Spinal cord (tissue), 10 donors: Measurements from ENCODE around the gene FIGLA. TPM values are rescaled to one million over a fixed set of nuclear protein-coding genes. Genes with fewer than 3 reads are reported as not detected.

ENCODE experiments used
- DNase-seq, 6 donors: peaks; one replicate each; pipeline versions ENCODE4 v3.0.0 to v3.0.0-alpha.2; 2013 to 2015; ENCODE audit warnings: low spot score in 6 of 6, low read depth in 4 of 6
- H3K27ac ChIP-seq: one replicate; pipeline ENCODE4 v1.5.1; 2013; ENCODE audit warnings: low read depth, low read length, control low read depth
- H3K27me3 ChIP-seq: one replicate; pipeline ENCODE4 v1.6.1; 2013; ENCODE audit warnings: low read length; ENCODE audit not compliant: control insufficient read depth, insufficient read depth
- H3K36me3 ChIP-seq: one replicate; pipeline ENCODE4 v1.6.1; 2013; ENCODE audit warnings: low read length; ENCODE audit not compliant: control insufficient read depth, insufficient read depth
- H3K4me1 ChIP-seq: one replicate; pipeline ENCODE4 v1.6.1; 2013; ENCODE audit warnings: low read length; ENCODE audit not compliant: control insufficient read depth, insufficient read depth
- H3K4me3 ChIP-seq: one replicate; pipeline ENCODE4 v1.5.1; 2013; ENCODE audit warnings: low read depth, low read length, control low read depth
- H3K9me3 ChIP-seq: one replicate; pipeline ENCODE4 v1.6.1; 2013; ENCODE audit warnings: low read length; ENCODE audit not compliant: control insufficient read depth, insufficient read depth
- WGBS: methylation state at CpG from one replicate; pipeline ENCODE4 v1.1.5; 2013; ENCODE audit warnings: missing lambda C conversion rate; ENCODE audit not compliant: insufficient coverage; 5-methylcytosine and 5-hydroxymethylcytosine counted together
- polyA plus RNA-seq, 2 donors: library from polyadenylated mRNA; unstranded; fragments of 120-200 nt; gene quantifications; one replicate each; pipeline ENCODE4 v1.2.1, GENCODE V29; 2013; ENCODE audit not compliant: insufficient read length in 2 of 2
- total RNA-seq, 2 donors: library from RNA; depleted of rRNA in 1 of 2; stranded (reverse); fragments of 120-200 nt in 1 of 2; fragments of >200 nt in 1 of 2; gene quantifications; one replicate each; pipeline versions ENCODE4 v1.2.3 to v1.2.4, GENCODE V29; 2013 to 2014
- donor health status: healthy.

The FIGLA gene
- total and polyA plus RNA-seq, 4 donors: not detected

DNA sequence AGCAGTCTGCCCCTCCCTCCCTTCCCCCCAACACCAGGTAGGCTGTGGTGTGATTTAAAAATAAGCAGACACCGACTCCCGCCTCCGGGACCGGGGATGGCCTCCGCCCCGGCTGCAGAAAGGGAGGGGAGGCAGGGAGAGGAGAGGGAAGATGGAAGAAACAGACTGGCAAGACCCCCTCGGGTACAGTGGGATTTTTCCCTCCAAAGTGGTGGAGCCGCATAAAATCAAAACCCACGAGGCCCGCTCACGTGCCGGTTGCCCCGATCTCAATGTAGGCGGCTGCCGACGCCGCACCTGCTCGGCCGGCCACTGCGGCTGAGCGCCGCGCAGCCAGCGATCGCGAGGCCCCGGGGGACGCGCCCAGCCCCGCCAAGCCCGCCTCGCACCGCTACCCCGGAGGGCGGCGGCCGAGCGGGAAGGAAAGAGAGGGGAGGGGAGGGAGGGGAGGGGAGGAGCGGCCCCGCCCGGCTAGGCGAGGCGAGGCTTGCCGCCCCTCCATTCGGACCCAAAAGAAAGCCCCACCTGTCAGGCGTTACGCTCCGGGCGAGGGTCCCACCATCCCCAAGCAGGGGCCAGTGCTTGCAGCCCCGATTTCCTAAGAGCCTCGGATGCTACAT lies 23.3 kb downstream of the FIGLA start:
- Histone ChIP-seq H3K9me3 (no peaks in the 10 kb centered on the region), H3K27ac (peak overlapping the region; percentile 50), H3K27me3 (no peaks in the 10 kb centered on the region), H3K4me3 (peak overlapping the region; percentile 54), H3K36me3 (no peaks in the 10 kb centered on the region), H3K4me1 (peaks cover 10% of the 10 kb centered on the region)
- under 1% methylated on average over 47 of the region's 51 CpGs for WGBS
- peak in 3 of 6 donors; percentile 31 to 86 (median 76) for DNase-seq

DNA sequence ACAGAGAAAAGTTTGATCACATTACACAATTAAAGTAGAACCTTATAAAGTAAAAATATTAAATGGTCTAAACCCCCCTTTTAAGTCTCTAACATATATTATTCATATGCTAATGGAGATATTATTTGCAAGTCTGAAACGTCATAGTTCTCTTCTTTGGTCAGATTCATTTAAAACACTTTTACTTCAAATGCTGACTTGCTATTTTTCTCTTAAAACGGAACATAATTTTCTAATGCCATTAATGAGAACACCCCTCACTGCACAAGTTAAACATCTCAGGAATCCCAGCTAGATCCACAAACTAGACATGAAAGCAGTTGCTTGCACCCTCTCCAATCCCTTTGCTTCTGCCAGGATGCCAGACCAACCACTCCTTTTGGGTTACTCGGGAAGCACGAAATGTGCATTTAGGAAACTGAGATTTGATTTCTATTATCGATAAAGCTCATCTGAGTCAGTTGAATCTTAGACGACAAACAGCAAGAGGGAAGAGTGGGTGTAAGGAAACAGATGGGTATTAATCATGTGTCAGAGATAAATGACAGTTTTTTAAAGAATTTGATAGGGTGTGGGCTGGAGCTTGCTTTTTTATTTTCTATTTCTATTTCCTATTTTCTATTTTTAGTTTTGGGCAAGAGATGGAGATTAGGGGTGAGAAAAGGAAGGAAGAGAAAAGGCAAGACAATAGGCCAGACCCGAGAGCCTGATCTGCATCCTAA lies 23.9 kb downstream of the FIGLA start:
- Histone ChIP-seq H3K9me3 (no peaks in the 10 kb centered on the region), H3K4me3 (peak overlapping the region; percentile 54), H3K36me3 (no peaks in the 10 kb centered on the region), H3K4me1 (peaks cover 10% of the 10 kb centered on the region), H3K27me3 (no peaks in the 10 kb centered on the region), H3K27ac (no peak overlapping the region)
- WGBS: 14% methylated on average over 1 of the region's 7 CpGs
- DNase-seq: peak in 2 of 6 donors; percentile 41 to 65

DNA sequence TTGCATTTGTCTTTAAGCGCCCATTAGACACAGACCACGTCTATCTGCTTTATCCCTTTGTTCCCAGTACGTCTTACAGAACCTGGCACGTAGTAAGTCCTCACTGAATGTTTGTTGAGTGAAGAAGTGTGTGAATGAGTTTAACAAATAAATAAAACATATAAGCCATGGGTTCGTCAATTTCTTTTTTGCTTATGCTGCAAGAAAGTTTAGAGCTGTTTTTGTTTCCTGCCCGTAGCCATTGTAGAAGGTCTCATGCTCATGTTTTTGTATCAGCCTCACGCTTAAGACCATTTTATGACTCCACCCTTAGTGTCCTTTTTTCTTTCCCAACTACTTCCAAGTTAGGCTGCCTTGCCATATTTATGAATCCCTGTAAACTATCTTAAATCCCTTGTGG lies 24.9 kb downstream of the FIGLA start:
- H3K4me1 ChIP-seq: peaks cover 10% of the 10 kb centered on the region
- no peaks in the 10 kb centered on the region for H3K27me3 ChIP-seq
- WGBS: 83% methylated on average over 1 of the region's 7 CpGs
- DNase-seq: no peak
- H3K27ac ChIP-seq: no peak overlapping the region
- no peak overlapping the region for H3K4me3 ChIP-seq
- H3K36me3 ChIP-seq: no peaks in the 10 kb centered on the region
- H3K9me3 ChIP-seq: no peaks in the 10 kb centered on the region

DNA sequence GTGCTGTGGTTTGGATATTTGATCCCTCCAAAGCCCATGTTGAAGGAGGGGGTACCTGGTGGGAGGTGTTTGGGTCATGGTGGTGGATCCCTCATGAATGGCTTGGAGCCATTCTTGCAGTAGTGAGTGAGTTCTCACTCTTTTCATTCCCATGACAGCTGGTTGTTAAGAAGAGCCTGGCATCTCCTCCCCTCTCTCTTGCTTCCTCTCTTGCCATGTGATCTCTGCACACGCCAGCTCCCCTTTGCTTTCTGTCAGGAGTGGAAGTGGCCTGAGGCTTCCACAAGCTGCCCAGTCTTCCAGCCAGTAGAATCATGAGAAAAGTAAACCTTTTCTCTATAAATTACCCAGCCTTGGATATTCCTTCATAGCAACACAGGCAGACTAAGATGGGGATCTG lies 31.0 kb downstream of the FIGLA start:
- Histone ChIP-seq H3K4me3 (no peak overlapping the region), H3K9me3 (no peaks in the 10 kb centered on the region), H3K36me3 (no peaks in the 10 kb centered on the region), H3K4me1 (peaks cover 14% of the 10 kb centered on the region), H3K27ac (no peak overlapping the region), H3K27me3 (no peaks in the 10 kb centered on the region)
- no CpG with 5 or more reads among the region's 1 CpG for WGBS
- DNase-seq: no peak

DNA sequence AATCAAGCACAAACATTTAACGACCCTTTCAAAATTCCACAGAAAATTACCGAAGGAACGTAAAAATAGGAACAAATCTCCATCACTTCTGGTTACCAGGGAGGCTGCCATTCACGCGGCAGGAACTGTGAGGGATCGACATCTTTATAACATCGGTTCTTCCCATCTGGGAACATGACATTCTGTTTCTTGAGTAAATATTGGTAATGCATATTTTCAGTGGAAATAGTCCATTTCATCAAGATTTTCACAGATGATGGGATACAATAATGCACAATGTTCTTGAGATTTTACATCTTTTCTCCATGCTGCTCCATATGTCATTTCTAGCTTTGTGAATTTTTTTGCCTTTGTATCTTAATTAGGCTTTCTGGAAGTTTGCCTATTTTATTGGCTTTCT lies 32.5 kb downstream of the FIGLA start:
- Histone ChIP-seq H3K27me3 (no peaks in the 10 kb centered on the region), H3K4me3 (no peak overlapping the region), H3K4me1 (peaks cover 12% of the 10 kb centered on the region), H3K27ac (no peak overlapping the region), H3K9me3 (no peaks in the 10 kb centered on the region), H3K36me3 (no peaks in the 10 kb centered on the region)
- 49% methylated on average over 4 of the region's 7 CpGs for WGBS
- DNase-seq: peak in 2 of 6 donors; percentile 61 to 82

DNA sequence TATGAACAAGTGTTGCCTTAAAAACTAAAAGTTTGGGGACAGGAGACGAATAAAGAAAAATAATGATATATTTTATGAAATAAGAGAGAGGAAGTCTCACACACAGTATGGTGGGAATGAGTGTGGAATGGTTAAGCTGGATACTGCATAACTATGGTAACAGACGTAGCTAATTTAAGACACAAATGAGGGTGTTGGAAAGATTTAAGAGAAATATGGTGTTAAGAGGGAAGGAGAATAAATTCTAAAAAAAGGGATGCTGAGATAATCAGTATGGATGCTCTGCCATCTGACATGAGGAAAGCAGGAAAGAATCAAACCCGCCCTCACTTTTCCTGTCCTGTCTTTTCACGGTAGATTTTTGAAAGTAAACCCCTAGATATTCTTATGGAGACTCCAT lies 33.1 kb downstream of the FIGLA start:
- 83% methylated on average over 2 of the region's 4 CpGs for WGBS
- Histone ChIP-seq H3K4me3 (no peak overlapping the region), H3K27ac (no peak overlapping the region), H3K4me1 (peaks cover 12% of the 10 kb centered on the region), H3K27me3 (no peaks in the 10 kb centered on the region), H3K9me3 (no peaks in the 10 kb centered on the region), H3K36me3 (no peaks in the 10 kb centered on the region)
- DNase-seq: peak in 1 of 6 donors; percentile 77

DNA sequence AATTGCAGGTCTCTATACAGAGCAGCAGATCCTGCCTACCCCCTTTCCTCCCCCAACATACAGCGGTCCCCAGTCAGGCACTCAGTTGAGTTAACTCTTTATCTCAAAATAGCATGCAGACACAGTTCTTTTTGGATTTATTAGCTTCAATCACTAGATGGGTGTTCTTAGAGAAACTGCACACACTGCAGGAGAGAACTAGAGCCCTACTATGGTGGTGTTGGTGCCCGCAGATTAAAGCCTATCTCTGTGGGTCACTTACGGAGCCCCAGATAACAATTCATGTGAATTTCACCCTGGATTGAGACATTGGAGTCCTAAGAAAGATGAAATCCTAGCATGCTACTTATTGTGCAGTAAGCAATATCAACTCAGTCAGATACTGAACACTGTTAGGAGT lies 34.3 kb downstream of the FIGLA start:
- 80% methylated on average over 1 of the region's 3 CpGs for whole genome bisulfite sequencing
- H3K4me1 ChIP-seq: peaks cover 12% of the 10 kb centered on the region

DNA sequence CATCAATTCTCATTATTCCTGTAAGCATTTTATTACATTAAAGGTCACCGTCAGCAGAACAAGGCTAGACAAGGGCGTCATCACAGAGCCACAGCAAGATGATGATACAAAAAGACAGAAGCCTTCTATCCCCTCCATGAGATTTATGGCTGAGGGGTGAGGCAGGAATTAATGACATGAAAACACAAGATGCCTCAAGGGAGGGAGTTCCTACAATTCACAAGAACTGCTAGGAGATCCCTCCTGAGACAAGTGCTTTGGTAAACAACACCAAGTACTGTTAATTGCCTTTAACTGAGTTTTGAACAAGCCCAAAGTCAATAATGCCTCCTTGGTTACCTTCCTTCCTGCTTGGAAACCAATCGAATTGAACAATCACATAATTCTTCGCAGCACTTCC lies 36.5 kb downstream of the FIGLA start:
- Histone ChIP-seq H3K4me1 (peaks cover 7% of the 10 kb centered on the region), H3K4me3 (no peak overlapping the region), H3K9me3 (no peaks in the 10 kb centered on the region), H3K27me3 (no peaks in the 10 kb centered on the region), H3K27ac (no peak overlapping the region), H3K36me3 (no peaks in the 10 kb centered on the region)
- peak in 1 of 6 donors; percentile 56 for DNase-seq
- 51% methylated on average over 2 of the region's 4 CpGs for WGBS

More for the DNA sequence above, 34.3 kb downstream of the FIGLA start:
- Histone ChIP-seq H3K9me3 (no peaks in the 10 kb centered on the region), H3K4me3 (no peak overlapping the region), H3K36me3 (no peaks in the 10 kb centered on the region), H3K27me3 (no peaks in the 10 kb centered on the region), H3K27ac (no peak overlapping the region)
- no peak for DNase-seq

DNA sequence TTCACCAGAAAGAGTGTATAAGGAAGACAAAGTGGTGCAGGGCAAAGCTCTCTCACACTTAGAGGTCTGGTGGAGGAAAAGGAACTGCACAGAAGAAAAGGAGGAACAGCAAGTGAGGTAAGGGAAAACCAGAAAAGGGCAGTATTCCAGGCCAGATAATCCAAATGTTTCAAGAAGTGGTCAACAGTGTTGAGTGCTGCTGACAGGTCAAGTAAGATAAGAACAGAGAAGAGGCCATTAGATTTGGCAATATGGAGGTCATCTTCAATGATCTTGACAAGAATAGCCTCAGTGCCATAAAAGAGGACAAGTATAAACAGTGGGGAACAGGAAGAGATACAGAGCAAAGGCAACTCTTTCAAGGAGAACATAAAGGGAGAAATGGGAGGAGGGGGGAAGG lies 37.4 kb downstream of the FIGLA start:
- H3K27me3 ChIP-seq: no peaks in the 10 kb centered on the region
- peaks cover 4% of the 10 kb centered on the region for H3K4me1 ChIP-seq
- no peak overlapping the region for H3K27ac ChIP-seq
- no peaks in the 10 kb centered on the region for H3K36me3 ChIP-seq
- H3K4me3 ChIP-seq: no peak overlapping the region
- H3K9me3 ChIP-seq: no peaks in the 10 kb centered on the region
- no peak for DNase-seq

DNA sequence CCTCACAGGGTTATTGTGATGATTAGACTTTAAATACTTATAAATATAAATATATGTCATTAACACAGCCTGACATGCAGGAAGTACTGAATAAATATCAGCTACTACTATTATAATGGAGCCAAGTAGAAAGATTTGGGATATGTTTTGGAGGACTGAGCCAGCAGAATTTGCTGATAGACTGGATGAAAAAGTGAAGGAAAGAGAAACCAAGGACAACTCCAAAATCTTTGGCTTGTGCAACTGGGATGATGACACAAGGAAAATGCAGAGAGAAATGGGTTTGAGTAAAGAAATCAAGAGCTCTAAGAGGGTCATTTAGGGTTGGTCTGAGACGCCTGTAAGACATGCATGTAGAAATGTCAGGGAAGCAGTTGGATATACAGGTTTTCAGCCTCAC lies 38.0 kb downstream of the FIGLA start:
- H3K9me3 ChIP-seq: no peaks in the 10 kb centered on the region
- DNase-seq: no peak
- no peaks in the 10 kb centered on the region for H3K27me3 ChIP-seq
- H3K36me3 ChIP-seq: no peaks in the 10 kb centered on the region
- peaks cover 5% of the 10 kb centered on the region for H3K4me1 ChIP-seq
- no CpG with 5 or more reads among the region's 1 CpG for WGBS
- no peak overlapping the region for H3K4me3 ChIP-seq
- no peak overlapping the region for H3K27ac ChIP-seq
